Thoracic aorta (tissue), 2 donors: ENCODE measurements around the gene KCTD1. TPM values are rescaled to one million over a fixed set of nuclear protein-coding genes. Genes with fewer than 3 reads are reported as not detected.

Experiments
- ATAC-seq: fragments of 150-250 bp; one replicate; pipeline ENCODE4 v1.8.0; 2017; ENCODE audit warnings: low read depth; ENCODE audit not compliant: insufficient number of reproducible peaks, low FRiP score
- DNase-seq: peaks from one replicate; pipeline ENCODE4 v3.0.0-alpha.2; 2020; ENCODE audit warnings: low spot score
- H3K27ac ChIP-seq, 2 donors: fragments of 200-600 bp; sonication (generic); 1 replicate in 1 of 2; 2 replicates in 1 of 2; pipeline ENCODE4 v1.5.1; 2016; ENCODE audit warnings: mild to moderate bottlenecking in 2 of 2, moderate library complexity in 2 of 2
- H3K27me3 ChIP-seq: fragments of 200-600 bp; sonication (generic); replicated peaks from 2 replicates; pipeline ENCODE4 v1.6.0; 2016; ENCODE audit warnings: mild to moderate bottlenecking; ENCODE audit not compliant: insufficient read depth
- H3K36me3 ChIP-seq: fragments of 200-600 bp; sonication (generic); one replicate; pipeline ENCODE4 v1.5.1; 2016
- H3K4me1 ChIP-seq, 2 donors: fragments of 200-600 bp; sonication (generic); 1 replicate in 1 of 2; 2 replicates in 1 of 2; pipeline versions ENCODE4 v1.5.1 to v1.6.0; 2016; ENCODE audit warnings: low read depth in 2 of 2, mild to moderate bottlenecking in 1 of 2; ENCODE audit not compliant: control insufficient read depth in 1 of 2
- H3K4me3 ChIP-seq: fragments of 200-600 bp; sonication (generic); 2 replicates; pipeline ENCODE4 v1.5.1; 2016; ENCODE audit warnings: mild to moderate bottlenecking
- H3K9me3 ChIP-seq: fragments of 200-600 bp; sonication (generic); 2 replicates; pipeline ENCODE4 v1.5.1; 2016
- CTCF ChIP-seq: fragments of 200-600 bp; sonication (generic); IDR thresholded peaks from one replicate; pipeline ENCODE4 v1.5.1; 2019; ENCODE audit warnings: antibody characterized with exemption
- total RNA-seq, 2 donors: library from RNA; depleted of rRNA; stranded (reverse); fragments of >200 nt; gene quantifications; one replicate each; pipeline versions ENCODE4 v1.1.0 to v1.2.3, GENCODE V29; 2016

KCTD1 gene
- total RNA-seq, 2 donors from 2014 or later: 13.4 to 14.7 TPM

GRCh38 chr18:26461405-26461804 is 86.9 kb downstream of the KCTD1 start:
- DNase-seq: no peak
- TF ChIP-seq CTCF: no peak
- no peak overlapping the region for H3K4me3 ChIP-seq

GRCh38 chr18:26460449-26461091 is 87.8 kb downstream of the KCTD1 start:
- H3K27me3 ChIP-seq: no peaks in the 10 kb centered on the region
- DNase-seq: no peak
- no peak for ATAC-seq
- H3K4me3 ChIP-seq: no peak overlapping the region
- no peaks in the 10 kb centered on the region for H3K4me1 ChIP-seq
- H3K27ac ChIP-seq: no peak overlapping the region
- H3K36me3 ChIP-seq: no peaks in the 10 kb centered on the region
- no peak for TF ChIP-seq CTCF
- H3K9me3 ChIP-seq: no peaks in the 10 kb centered on the region

More at GRCh38 chr18:26461405-26461804, 86.9 kb downstream of the KCTD1 start:
- no peak for ATAC-seq
- Histone ChIP-seq H3K4me1 (no peaks in the 10 kb centered on the region), H3K27ac (no peak overlapping the region), H3K9me3 (no peaks in the 10 kb centered on the region), H3K27me3 (no peaks in the 10 kb centered on the region), H3K36me3 (no peaks in the 10 kb centered on the region)

- DNase-seq: no peak
- Histone ChIP-seq H3K27me3 (no peaks in the 10 kb centered on the region), H3K4me3 (no peak overlapping the region), H3K9me3 (no peaks in the 10 kb centered on the region), H3K4me1 (no peaks in the 10 kb centered on the region), H3K27ac (no peak overlapping the region), H3K36me3 (no peaks in the 10 kb centered on the region)
- ATAC-seq: no peak
- no peak for TF ChIP-seq CTCF
These were observed 88.5 kb downstream of the KCTD1 start for GRCh38 chr18:26459884-26460283.

- H3K27ac ChIP-seq: no peak overlapping the region
- H3K4me1 ChIP-seq: no peaks in the 10 kb centered on the region
- H3K27me3 ChIP-seq: no peaks in the 10 kb centered on the region
- no peaks in the 10 kb centered on the region for H3K36me3 ChIP-seq
- TF ChIP-seq CTCF: no peak
- H3K4me3 ChIP-seq: no peak overlapping the region
- DNase-seq: no peak
- H3K9me3 ChIP-seq: no peaks in the 10 kb centered on the region
- ATAC-seq: no peak
These were observed 89.0 kb downstream of the KCTD1 start for GRCh38 chr18:26459340-26459739.

- Histone ChIP-seq H3K4me1 (no peaks in the 10 kb centered on the region), H3K27ac (no peak overlapping the region), H3K4me3 (no peak overlapping the region), H3K9me3 (no peaks in the 10 kb centered on the region), H3K27me3 (no peaks in the 10 kb centered on the region), H3K36me3 (no peaks in the 10 kb centered on the region)
- ATAC-seq: no peak
- no peak for DNase-seq
- no peak for TF ChIP-seq CTCF
These were observed 89.7 kb downstream of the KCTD1 start for GRCh38 chr18:26458526-26459232.
